WERI-Rb-1 (cell line): ENCODE measurements around the gene SLC22A4.
A peak's percentile ranks its signal among the peaks of the same experiment; 100 is the strongest.

Experiments used
- DNase-seq: peaks from one replicate; pipeline ENCODE4 v3.0.0-alpha.2; 2020
- H3K27ac ChIP-seq: fragments of 250-450 bp; sonication (Bioruptor Pico); 2 replicates; pipeline ENCODE4 v1.5.1; 2020; ENCODE audit warnings: mild to moderate bottlenecking, moderate library complexity
- H3K27me3 ChIP-seq: fragments of 250-450 bp; sonication (Bioruptor Pico); 2 replicates; pipeline ENCODE4 v1.5.1; 2021; ENCODE audit warnings: mild to moderate bottlenecking, low read depth, moderate library complexity; ENCODE audit not compliant: insufficient read depth, severe bottlenecking
- H3K36me3 ChIP-seq: fragments of 250-450 bp; sonication (Bioruptor Pico); 2 replicates; pipeline ENCODE4 v1.5.1; 2020; ENCODE audit warnings: mild to moderate bottlenecking, moderate library complexity
- H3K4me3 ChIP-seq: 2 replicates; pipeline ENCODE4 v1.5.1; 2011; ENCODE audit warnings: low read depth, mild to moderate bottlenecking, control low read depth, low read length
- H3K9me3 ChIP-seq: fragments of 250-450 bp; sonication (Bioruptor Pico); 2 replicates; pipeline ENCODE4 v1.5.1; 2021; ENCODE audit warnings: mild to moderate bottlenecking, moderate library complexity; ENCODE audit not compliant: severe bottlenecking
- TF ChIP-seq, protein P1 (sequence below): IDR thresholded peaks from 2 replicates; pipeline ENCODE4 v1.5.1; 2011; ENCODE audit warnings: low read depth, mild to moderate bottlenecking, control low read depth, inconsistent platforms, low read length

The SLC22A4 gene

GRCh38 chr5:132261881-132262845 lies 32.0 kb upstream of the SLC22A4 start:
- H3K27ac ChIP-seq: no peak overlapping the region
- H3K4me3 ChIP-seq: no peak overlapping the region

DNA sequence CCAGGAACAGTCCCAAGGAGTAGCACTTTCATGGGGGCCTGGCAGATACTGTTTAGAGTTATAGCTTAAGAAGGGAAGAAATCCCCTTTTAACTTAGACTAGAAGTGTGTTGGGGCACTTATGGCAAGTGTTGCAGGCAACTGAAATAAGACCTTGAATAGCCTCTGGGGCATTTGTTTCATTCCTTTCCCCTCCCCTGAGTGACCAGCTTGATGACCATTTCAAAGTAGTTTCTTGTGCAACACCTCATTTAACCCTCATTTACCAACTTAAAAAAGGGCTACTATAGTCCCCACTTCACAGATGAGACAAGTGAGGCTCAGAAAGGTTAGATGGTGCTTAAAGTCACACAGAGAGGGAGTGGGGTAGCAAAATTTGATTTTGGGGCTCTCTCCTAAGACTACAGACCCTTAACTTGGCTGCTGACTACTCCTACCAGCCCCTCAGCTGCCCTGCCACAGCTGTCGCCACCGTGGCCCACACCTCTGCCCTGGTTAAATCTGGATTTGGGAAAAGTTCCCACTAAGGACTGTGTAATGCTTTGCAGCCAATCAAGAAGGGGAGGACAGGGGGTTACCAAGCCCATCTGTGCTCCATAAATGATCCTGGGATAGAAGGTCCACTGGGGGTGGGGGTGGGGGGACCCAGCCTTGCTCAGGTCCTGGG lies 31.2 kb upstream of the SLC22A4 start:
- Histone ChIP-seq H3K27me3 (no peaks in the 10 kb centered on the region), H3K27ac (no peak overlapping the region), H3K36me3 (no peaks in the 10 kb centered on the region), H3K9me3 (no peaks in the 10 kb centered on the region), H3K4me3 (no peak overlapping the region)
- TF ChIP-seq, protein P1, sequence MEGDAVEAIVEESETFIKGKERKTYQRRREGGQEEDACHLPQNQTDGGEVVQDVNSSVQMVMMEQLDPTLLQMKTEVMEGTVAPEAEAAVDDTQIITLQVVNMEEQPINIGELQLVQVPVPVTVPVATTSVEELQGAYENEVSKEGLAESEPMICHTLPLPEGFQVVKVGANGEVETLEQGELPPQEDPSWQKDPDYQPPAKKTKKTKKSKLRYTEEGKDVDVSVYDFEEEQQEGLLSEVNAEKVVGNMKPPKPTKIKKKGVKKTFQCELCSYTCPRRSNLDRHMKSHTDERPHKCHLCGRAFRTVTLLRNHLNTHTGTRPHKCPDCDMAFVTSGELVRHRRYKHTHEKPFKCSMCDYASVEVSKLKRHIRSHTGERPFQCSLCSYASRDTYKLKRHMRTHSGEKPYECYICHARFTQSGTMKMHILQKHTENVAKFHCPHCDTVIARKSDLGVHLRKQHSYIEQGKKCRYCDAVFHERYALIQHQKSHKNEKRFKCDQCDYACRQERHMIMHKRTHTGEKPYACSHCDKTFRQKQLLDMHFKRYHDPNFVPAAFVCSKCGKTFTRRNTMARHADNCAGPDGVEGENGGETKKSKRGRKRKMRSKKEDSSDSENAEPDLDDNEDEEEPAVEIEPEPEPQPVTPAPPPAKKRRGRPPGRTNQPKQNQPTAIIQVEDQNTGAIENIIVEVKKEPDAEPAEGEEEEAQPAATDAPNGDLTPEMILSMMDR: no peak
- DNase-seq: no peak

More at GRCh38 chr5:132261881-132262845, 32.0 kb upstream of the SLC22A4 start:
- no peaks in the 10 kb centered on the region for H3K36me3 ChIP-seq
- no peaks in the 10 kb centered on the region for H3K27me3 ChIP-seq
- TF ChIP-seq, protein P1: no peak
- peaks cover 2% of the 10 kb centered on the region for H3K9me3 ChIP-seq
- DNase-seq: peak; percentile 4

DNA sequence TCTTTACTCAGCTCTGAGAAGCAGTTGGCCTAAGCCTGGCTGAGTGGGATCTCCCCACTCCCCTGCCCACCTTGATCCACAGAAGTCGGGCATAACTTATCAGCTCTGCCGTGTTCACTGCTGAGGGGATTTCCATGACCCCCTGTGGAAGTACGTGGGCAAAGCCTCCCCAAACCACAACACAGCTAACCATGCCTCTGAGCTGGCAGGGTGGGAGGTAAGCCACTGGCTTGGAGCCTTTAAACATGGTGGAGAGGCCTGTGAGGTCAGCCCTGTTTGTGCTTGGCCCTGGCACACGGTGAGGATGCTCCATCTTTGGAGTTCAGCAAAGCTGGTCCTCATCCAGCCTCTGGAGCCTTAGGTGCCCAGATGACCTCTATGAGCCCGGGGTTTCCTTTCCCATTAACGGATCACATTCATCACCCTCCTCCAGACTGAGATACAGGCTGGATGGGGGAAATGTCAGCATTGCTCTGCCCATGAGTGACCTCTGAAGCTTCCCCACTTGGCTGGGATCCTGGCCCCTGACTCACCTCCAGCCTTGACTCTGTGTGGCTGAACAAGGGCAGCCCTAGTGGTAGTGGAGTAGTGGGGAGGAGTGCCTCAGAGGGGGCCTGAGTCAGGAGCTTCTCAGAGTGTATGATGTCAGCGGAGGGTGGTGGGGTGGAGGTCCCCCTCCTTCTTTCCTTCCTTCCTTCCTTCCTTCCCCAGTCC lies 30.5 kb upstream of the SLC22A4 start:
- no peak overlapping the region for H3K27ac ChIP-seq

DNA sequence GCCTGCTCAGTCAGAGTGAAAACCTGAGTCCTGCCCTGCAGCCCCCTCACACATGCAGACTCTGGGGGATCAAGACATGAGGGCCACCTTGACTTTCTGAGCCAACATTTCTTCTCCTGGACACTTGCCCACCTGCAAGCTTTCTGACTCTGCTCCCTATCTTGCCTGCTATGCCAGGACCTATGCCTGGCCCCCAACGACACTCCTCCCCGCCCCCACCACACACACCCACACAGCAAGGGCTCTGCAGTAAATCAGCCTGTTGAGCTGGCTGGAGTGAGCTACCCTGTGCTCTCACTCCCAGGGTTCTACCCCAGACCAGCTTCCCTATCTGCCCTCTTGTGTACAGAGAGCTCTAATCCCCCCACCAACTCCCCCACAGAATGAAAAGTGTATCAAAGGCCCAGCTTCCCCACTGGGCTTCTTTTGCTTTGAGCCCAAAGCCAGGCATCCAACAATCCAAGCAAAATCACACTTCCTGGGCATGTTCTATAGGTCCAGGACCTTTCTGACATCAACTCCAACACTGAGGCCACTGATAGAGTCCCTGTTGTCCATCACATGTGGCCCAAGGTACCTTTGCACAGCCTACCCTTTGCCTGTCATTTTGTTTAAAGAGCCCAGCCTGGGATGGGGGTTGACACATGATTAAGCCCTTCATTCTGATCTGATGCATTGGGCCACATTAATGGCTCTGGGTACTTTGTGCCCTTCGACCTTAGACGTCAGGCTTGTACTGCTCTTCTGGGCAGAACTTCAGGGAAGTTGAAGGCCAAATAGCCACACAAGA lies 29.5 kb upstream of the SLC22A4 start:
- TF ChIP-seq, protein P1: no peak
- H3K27ac ChIP-seq: no peak overlapping the region
- no peaks in the 10 kb centered on the region for H3K27me3 ChIP-seq
- no peak overlapping the region for H3K4me3 ChIP-seq
- no peaks in the 10 kb centered on the region for H3K9me3 ChIP-seq
- H3K36me3 ChIP-seq: no peaks in the 10 kb centered on the region
- peak; percentile 2 for DNase-seq

More for the DNA sequence above, 30.5 kb upstream of the SLC22A4 start:
- Histone ChIP-seq H3K27me3 (no peaks in the 10 kb centered on the region), H3K9me3 (no peaks in the 10 kb centered on the region), H3K4me3 (no peak overlapping the region), H3K36me3 (no peaks in the 10 kb centered on the region)
- TF ChIP-seq, protein P1: no peak
- peak; percentile 6 for DNase-seq

DNA sequence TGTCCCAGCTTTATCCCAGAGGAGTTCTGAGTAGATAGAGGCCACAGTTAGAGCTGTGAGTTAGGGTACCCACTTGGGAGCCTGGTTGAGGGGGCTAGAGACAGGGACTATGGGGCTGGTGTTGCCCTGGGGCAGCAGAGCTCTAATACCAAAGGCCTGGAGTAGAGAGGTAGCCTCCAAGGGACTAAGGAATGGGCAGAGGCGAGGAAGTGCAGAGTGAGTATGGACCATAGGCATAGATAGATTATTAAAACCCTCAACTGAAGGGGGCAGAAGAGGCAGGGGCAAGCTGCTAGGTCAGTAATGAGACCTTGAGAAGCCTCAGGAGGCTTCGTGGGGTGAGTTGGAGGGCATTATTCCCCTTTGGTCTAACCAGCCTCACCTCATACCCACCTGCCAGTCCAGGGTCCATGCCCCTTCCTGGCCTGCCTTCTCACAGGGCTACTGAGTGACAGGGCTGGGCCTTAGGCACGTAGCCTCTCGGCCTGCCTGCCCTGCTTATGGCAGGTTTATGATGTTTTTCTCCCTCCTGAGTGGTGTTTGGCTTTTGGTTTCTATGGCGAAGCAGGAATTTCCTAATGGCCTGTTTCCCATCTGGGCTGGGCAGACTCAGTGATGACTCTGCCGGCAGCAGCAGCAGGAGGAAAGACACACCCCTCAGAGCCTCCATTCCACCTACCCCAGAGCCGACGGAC lies 28.7 kb upstream of the SLC22A4 start:
- Histone ChIP-seq H3K9me3 (no peaks in the 10 kb centered on the region), H3K36me3 (no peaks in the 10 kb centered on the region), H3K27ac (no peak overlapping the region), H3K4me3 (no peak overlapping the region), H3K27me3 (no peaks in the 10 kb centered on the region)
- TF ChIP-seq, protein P1: no peak
- no peak for DNase-seq
